Tibial nerve (tissue), 4 donors: Measurements from ENCODE around the gene NTM.
"Not testable (repeated sequence)": the region's sequence is repeated elsewhere in the genome, so short reads cannot be mapped to it uniquely, and the experiment has no call there.

Source experiments
- CTCF ChIP-seq, 5 experiments: fragments of 200-600 bp in 3 of 5; fragments of 450-650 bp in 2 of 5; sonication (generic) in 3 of 5; IDR thresholded peaks; one replicate each; pipeline ENCODE4 v1.5.1; 2016 to 2019; ENCODE audit warnings: antibody characterized with exemption in 5 of 5, mild to moderate bottlenecking in 3 of 5, moderate library complexity in 2 of 5
- EP300 ChIP-seq, 2 donors: sonication (generic); formaldehyde crosslinking; IDR thresholded peaks; one replicate each; pipeline ENCODE4 v1.6.1; 2017; ENCODE audit warnings: antibody characterized with exemption in 2 of 2, mild to moderate bottlenecking in 1 of 2
- POLR2A ChIP-seq, 2 donors: fragments of 450-650 bp; IDR thresholded peaks; one replicate each; pipeline ENCODE4 v1.6.1; 2017; ENCODE audit warnings: antibody characterized with exemption in 2 of 2, mild to moderate bottlenecking in 2 of 2, moderate library complexity in 2 of 2

- not testable (repeated sequence) for TF ChIP-seq POLR2A, CTCF, EP300 (IDR thresholded peaks at IDR 0.05)
These were observed 127.3 kb downstream of the NTM start for GRCh38 chr11:131497686-131498085.
